Loucy (cell line): ENCODE results near the gene PALLD.

Experiments used
- H2AFZ ChIP-seq: fragments of 200-600 bp; sonication (generic); 2 replicates; pipeline ENCODE4 v1.6.0; 2016; ENCODE audit warnings: antibody characterized with exemption, mild to moderate bottlenecking, low read length, moderate library complexity
- H3F3A ChIP-seq: fragments of 200-600 bp; 2 replicates; pipeline ENCODE4 v1.6.0; 2016; ENCODE audit warnings: antibody characterized with exemption, low read depth, mild to moderate bottlenecking
- H3K27me3 ChIP-seq: fragments of 200-600 bp; sonication (generic); 2 replicates; pipeline ENCODE4 v1.6.1; 2014; ENCODE audit warnings: low read length, mild to moderate bottlenecking; ENCODE audit not compliant: insufficient read depth, poor library complexity, severe bottlenecking
- H3K36me3 ChIP-seq: fragments of 200-600 bp; sonication (generic); 2 replicates; pipeline ENCODE4 v1.6.1; 2016; ENCODE audit warnings: low read length; ENCODE audit not compliant: insufficient read depth
- H3K4me1 ChIP-seq: fragments of 200-600 bp; sonication (generic); 2 replicates; pipeline ENCODE4 v1.5.1; 2014; ENCODE audit warnings: low read length, mild to moderate bottlenecking; ENCODE audit not compliant: insufficient read depth, poor library complexity, severe bottlenecking
- H3K4me2 ChIP-seq: fragments of 200-600 bp; sonication (generic); 2 replicates; pipeline ENCODE4 v1.6.0; 2014; ENCODE audit warnings: antibody characterized with exemption, low read length, low read depth, mild to moderate bottlenecking; ENCODE audit not compliant: poor library complexity, severe bottlenecking
- H3K4me3 ChIP-seq: fragments of 200-600 bp; sonication (generic); 2 replicates; pipeline ENCODE4 v1.5.1; 2014; ENCODE audit warnings: low read length, mild to moderate bottlenecking, mixed read lengths; ENCODE audit not compliant: poor library complexity, severe bottlenecking
- H3K79me2 ChIP-seq: fragments of 200-600 bp; sonication (generic); 2 replicates; pipeline ENCODE4 v1.6.1; 2014; ENCODE audit warnings: low read length; ENCODE audit not compliant: insufficient read depth
- H3K9ac ChIP-seq: fragments of 200-600 bp; sonication (generic); 2 replicates; pipeline ENCODE4 v1.6.0; 2014; ENCODE audit warnings: mild to moderate bottlenecking, low read depth, low read length, moderate library complexity; ENCODE audit not compliant: poor library complexity, severe bottlenecking
- H3K9me2 ChIP-seq: fragments of 200-600 bp; sonication (generic); replicated peaks from 2 replicates; pipeline ENCODE4 v1.6.1; 2016; ENCODE audit warnings: low read depth, low read length, mixed read lengths
- H3K9me3 ChIP-seq: fragments of 200-600 bp; sonication (generic); 2 replicates; pipeline ENCODE4 v1.6.1; 2014; ENCODE audit warnings: mild to moderate bottlenecking, antibody characterized with exemption, low read length, low read depth; ENCODE audit not compliant: insufficient read depth
- H4K20me1 ChIP-seq: fragments of 200-600 bp; sonication (generic); 2 replicates; pipeline ENCODE4 v1.6.0; 2014; ENCODE audit warnings: antibody characterized with exemption, low read length, mild to moderate bottlenecking; ENCODE audit not compliant: insufficient read depth, poor library complexity, severe bottlenecking
- EZH2phosphoT487 ChIP-seq: fragments of 200-600 bp; IDR thresholded peaks from 2 replicates; pipeline ENCODE4 v1.6.1; 2018; ENCODE audit warnings: antibody characterized with exemption, mild to moderate bottlenecking, moderate library complexity, borderline replicate concordance
- TF ChIP-seq, protein P1 (sequence below): fragments of 200-600 bp; sonication (generic); conservative IDR thresholded peaks from 2 replicates; pipeline ENCODE4 v1.5.1; 2014; ENCODE audit warnings: mild to moderate bottlenecking, antibody characterized with exemption, low read length

PALLD gene

DNA sequence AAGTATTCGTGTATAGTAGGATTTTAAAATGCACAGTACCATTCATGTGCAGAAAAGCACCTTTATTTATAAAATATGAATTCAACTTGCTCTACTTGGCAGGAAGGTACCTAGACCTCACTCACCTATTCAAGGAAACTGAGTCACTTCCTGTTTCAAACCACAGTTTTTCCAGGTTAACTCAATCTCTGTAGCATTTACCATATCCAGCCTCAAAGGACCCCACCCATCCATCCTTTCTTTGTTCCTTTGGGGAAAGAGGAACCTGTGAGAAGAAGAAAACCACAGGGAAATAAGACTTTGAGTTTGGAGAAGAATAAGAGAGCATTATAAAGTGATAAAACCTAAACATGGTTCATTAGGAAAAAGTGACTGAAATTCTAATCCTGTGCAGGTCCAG lies 262.5 kb downstream of the PALLD start:
- Histone ChIP-seq H3K27me3 (no peaks in the 10 kb centered on the region), H3K9me3 (no peaks in the 10 kb centered on the region), H3K4me3 (no peak overlapping the region), H2AFZ (no peak overlapping the region), H3K36me3 (no peaks in the 10 kb centered on the region), H4K20me1 (no peaks in the 10 kb centered on the region), H3K4me2 (no peak overlapping the region), H3K9ac (no peak overlapping the region), H3K9me2 (no peaks in the 10 kb centered on the region), H3K4me1 (peaks cover 4% of the 10 kb centered on the region), H3K79me2 (no peaks in the 10 kb centered on the region), H3F3A (no peaks in the 10 kb centered on the region)
- TF ChIP-seq, protein P1, sequence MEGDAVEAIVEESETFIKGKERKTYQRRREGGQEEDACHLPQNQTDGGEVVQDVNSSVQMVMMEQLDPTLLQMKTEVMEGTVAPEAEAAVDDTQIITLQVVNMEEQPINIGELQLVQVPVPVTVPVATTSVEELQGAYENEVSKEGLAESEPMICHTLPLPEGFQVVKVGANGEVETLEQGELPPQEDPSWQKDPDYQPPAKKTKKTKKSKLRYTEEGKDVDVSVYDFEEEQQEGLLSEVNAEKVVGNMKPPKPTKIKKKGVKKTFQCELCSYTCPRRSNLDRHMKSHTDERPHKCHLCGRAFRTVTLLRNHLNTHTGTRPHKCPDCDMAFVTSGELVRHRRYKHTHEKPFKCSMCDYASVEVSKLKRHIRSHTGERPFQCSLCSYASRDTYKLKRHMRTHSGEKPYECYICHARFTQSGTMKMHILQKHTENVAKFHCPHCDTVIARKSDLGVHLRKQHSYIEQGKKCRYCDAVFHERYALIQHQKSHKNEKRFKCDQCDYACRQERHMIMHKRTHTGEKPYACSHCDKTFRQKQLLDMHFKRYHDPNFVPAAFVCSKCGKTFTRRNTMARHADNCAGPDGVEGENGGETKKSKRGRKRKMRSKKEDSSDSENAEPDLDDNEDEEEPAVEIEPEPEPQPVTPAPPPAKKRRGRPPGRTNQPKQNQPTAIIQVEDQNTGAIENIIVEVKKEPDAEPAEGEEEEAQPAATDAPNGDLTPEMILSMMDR, result no peak
- TF ChIP-seq EZH2phosphoT487, result no peak

DNA sequence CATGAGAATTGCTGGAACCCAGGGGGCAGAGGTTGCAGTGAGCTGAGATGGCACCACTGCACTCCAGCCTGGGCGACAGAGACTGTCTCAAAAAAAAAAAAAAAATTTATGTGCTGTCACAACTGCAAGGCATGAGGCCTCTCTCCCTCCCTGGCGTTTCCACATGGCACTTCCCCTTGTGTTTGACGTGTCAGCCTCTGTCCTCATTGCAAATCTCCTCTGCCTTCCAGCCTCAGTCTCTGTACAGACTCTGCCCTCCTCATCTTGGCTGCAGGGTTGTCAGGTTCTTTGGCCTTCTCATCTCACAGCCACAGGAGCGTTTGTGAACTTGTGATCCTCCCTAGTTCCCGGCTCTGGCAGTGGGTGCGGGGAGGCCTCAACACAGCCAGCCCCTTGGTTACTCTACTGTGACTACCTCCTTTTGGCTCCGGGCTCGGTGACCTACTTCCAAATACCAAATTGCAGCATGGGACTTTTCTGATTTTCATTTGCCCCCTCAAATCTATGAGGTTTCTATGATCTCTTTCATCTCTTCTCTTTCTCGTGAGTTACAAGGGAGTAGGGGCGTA lies 263.2 kb downstream of the PALLD start:
- no peak overlapping the region for H3K9ac ChIP-seq
- H3K36me3 ChIP-seq, result no peaks in the 10 kb centered on the region
- H3K9me3 ChIP-seq, result no peaks in the 10 kb centered on the region
- H2AFZ ChIP-seq, result no peak overlapping the region
- H3K4me2 ChIP-seq, result no peak overlapping the region
- H3K27me3 ChIP-seq, result no peaks in the 10 kb centered on the region
- no peak overlapping the region for H3K4me3 ChIP-seq
- peaks cover 4% of the 10 kb centered on the region for H3K4me1 ChIP-seq
- no peaks in the 10 kb centered on the region for H3K9me2 ChIP-seq
- H3K79me2 ChIP-seq, result no peaks in the 10 kb centered on the region
- TF ChIP-seq EZH2phosphoT487, result no peak
- TF ChIP-seq, protein P1, result no peak
- no peaks in the 10 kb centered on the region for H4K20me1 ChIP-seq
- no peaks in the 10 kb centered on the region for H3F3A ChIP-seq

DNA sequence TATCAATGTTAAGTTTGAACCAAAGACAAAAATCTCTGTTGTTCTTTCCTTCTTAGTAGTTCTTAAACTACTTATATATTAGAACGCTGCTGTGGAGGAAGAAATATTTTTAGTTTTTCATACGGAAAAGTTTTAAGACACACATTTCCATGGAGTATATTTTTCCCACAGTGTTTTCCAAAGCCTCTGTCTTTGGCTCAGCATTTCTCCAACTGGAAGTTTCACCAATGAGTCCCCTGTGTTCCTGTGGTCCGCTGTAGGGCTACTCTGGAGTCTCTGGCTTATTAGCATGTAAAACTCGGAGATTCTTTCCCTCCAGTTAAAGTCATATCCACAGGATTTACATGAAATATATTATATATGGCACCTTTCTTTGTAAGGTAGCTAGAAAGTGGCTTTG lies 264.2 kb downstream of the PALLD start:
- H3K4me1 ChIP-seq, result peaks cover 4% of the 10 kb centered on the region
- no peaks in the 10 kb centered on the region for H3K9me3 ChIP-seq
- no peak overlapping the region for H3K4me2 ChIP-seq
- H3K36me3 ChIP-seq, result no peaks in the 10 kb centered on the region
- H4K20me1 ChIP-seq, result no peaks in the 10 kb centered on the region
- no peaks in the 10 kb centered on the region for H3K79me2 ChIP-seq
- no peak overlapping the region for H2AFZ ChIP-seq
- no peaks in the 10 kb centered on the region for H3K9me2 ChIP-seq
- H3F3A ChIP-seq, result no peaks in the 10 kb centered on the region
- no peak overlapping the region for H3K9ac ChIP-seq
- TF ChIP-seq, protein P1, result no peak
- no peak for TF ChIP-seq EZH2phosphoT487
- H3K4me3 ChIP-seq, result no peak overlapping the region
- no peaks in the 10 kb centered on the region for H3K27me3 ChIP-seq
